Small intestine (tissue), 7 donors: Measurements from ENCODE around the gene KMT2D. TPM values are rescaled to one million over a fixed set of nuclear protein-coding genes. Genes with fewer than 3 reads are reported as not detected.
A peak's percentile ranks its signal among the peaks of the same experiment; 100 is the strongest.

ENCODE experiments used
- DNase-seq, 2 donors: peaks; one replicate each; pipeline versions ENCODE4 v3.0.0 to v3.0.0-alpha.2; 2013
- FAIRE-seq: peaks from 2 replicates; lab custom pipeline; 2012; peaks lifted over from hg19 to GRCh38; lab: Jason Lieb, UNC
- H3K27ac ChIP-seq, 3 donors: one replicate each; pipeline ENCODE4 v1.5.1; 2013; ENCODE audit warnings: low read length in 2 of 3, mild to moderate bottlenecking in 2 of 3, control low read depth in 1 of 3, inconsistent platforms in 1 of 3, low read depth in 1 of 3, moderate library complexity in 1 of 3
- H3K27me3 ChIP-seq, 3 donors: one replicate each; pipeline ENCODE4 v1.6.1; 2013; ENCODE audit warnings: low read length in 3 of 3, inconsistent platforms in 1 of 3; ENCODE audit not compliant: control insufficient read depth in 3 of 3, insufficient read depth in 3 of 3
- H3K36me3 ChIP-seq, 3 donors: one replicate each; pipeline ENCODE4 v1.6.1; 2013; ENCODE audit warnings: low read length in 3 of 3, inconsistent platforms in 1 of 3, low read depth in 1 of 3, mild to moderate bottlenecking in 1 of 3, moderate library complexity in 1 of 3; ENCODE audit not compliant: control insufficient read depth in 3 of 3, insufficient read depth in 2 of 3
- H3K4me1 ChIP-seq, 3 donors: one replicate each; pipeline ENCODE4 v1.6.1; 2013; ENCODE audit warnings: low read length in 2 of 3, inconsistent platforms in 1 of 3, low read depth in 1 of 3, mild to moderate bottlenecking in 1 of 3, moderate library complexity in 1 of 3; ENCODE audit not compliant: control insufficient read depth in 3 of 3, insufficient read depth in 2 of 3
- H3K4me3 ChIP-seq, 3 donors: one replicate each; pipeline ENCODE4 v1.5.1; 2013; ENCODE audit warnings: low read length in 3 of 3, control low read depth in 1 of 3, inconsistent platforms in 1 of 3, low read depth in 1 of 3, mild to moderate bottlenecking in 1 of 3, moderate library complexity in 1 of 3
- H3K9me3 ChIP-seq, 2 donors: one replicate each; pipeline ENCODE4 v1.6.1; 2013; ENCODE audit warnings: low read depth in 1 of 2, low read length in 1 of 2; ENCODE audit not compliant: control insufficient read depth in 2 of 2, insufficient read depth in 1 of 2
- WGBS, 3 donors: extraction: QIAGEN DNeasy Blood & Tissue Kit; methylation state at CpG; one replicate each; pipeline ENCODE4 v1.1.7; 2013; 5-methylcytosine and 5-hydroxymethylcytosine counted together
- polyA plus RNA-seq, 4 donors: library from polyadenylated mRNA; stranded (reverse) in 3 of 4; unstranded in 1 of 4; fragments of 200-250 nt in 3 of 4; fragments of 120-200 nt in 1 of 4; gene quantifications; one replicate each; pipeline versions ENCODE4 v1.2.1 to v1.2.3, GENCODE V29; 2013
- donor health status: healthy with polysubstance abuse.
- donor health status: control.
- donor health status: control.
- donor health status: Bipolar disorder and iron deficiency.
- donor health status: healthy.

Gene KMT2D
- polyA plus RNA-seq, 4 donors: 5.4 to 46.5 (median 22.8) TPM

GRCh38 chr12:49048953-49049352 is 11.6 kb downstream of the KMT2D start:
- Histone ChIP-seq H3K4me3 (no peak overlapping the region), H3K9me3 (no peaks in the 10 kb centered on the region), H3K27me3 (no peaks in the 10 kb centered on the region), H3K36me3 (peaks cover 38 to 93% (median 63%) of the 10 kb centered on the region in 3 donors), H3K4me1 (no peaks in the 10 kb centered on the region), H3K27ac (no peak overlapping the region)
- DNase-seq (no peak), FAIRE-seq (no peak)
- 93 to 94% (median 94%) methylated on average over 10 of the region's 10 CpGs for WGBS, 3 donors

- 95 to 96% (median 95%) methylated on average over 12 of the region's 12 CpGs for WGBS, 3 donors
- FAIRE-seq: no peak
- Histone ChIP-seq H3K36me3 (peaks cover 38 to 94% (median 61%) of the 10 kb centered on the region in 3 donors), H3K27me3 (no peaks in the 10 kb centered on the region), H3K4me1 (no peaks in the 10 kb centered on the region), H3K4me3 (no peak overlapping the region), H3K9me3 (no peaks in the 10 kb centered on the region), H3K27ac (no peak overlapping the region)
- no peak for DNase-seq
Observed at GRCh38 chr12:49046129-49046895, 14.3 kb downstream of the KMT2D start.

GRCh38 chr12:49044660-49045059 is 15.9 kb downstream of the KMT2D start:
- H3K27me3 ChIP-seq: no peaks in the 10 kb centered on the region
- FAIRE-seq: no peak
- H3K36me3 ChIP-seq: peaks cover 39 to 94% (median 60%) of the 10 kb centered on the region in 3 donors
- H3K9me3 ChIP-seq: no peaks in the 10 kb centered on the region
- DNase-seq: no peak
- H3K4me3 ChIP-seq: no peak overlapping the region
- no peaks in the 10 kb centered on the region for H3K4me1 ChIP-seq
- WGBS, 3 donors: 95 to 97% (median 95%) methylated on average over 12 of the region's 12 CpGs
- H3K27ac ChIP-seq: no peak overlapping the region

- no peaks in the 10 kb centered on the region for H3K9me3 ChIP-seq
- 58 to 60% (median 60%) methylated on average over 11 of the region's 11 CpGs for WGBS, 3 donors
- H3K27me3 ChIP-seq: no peaks in the 10 kb centered on the region
- H3K36me3 ChIP-seq: peaks cover 40 to 94% (median 63%) of the 10 kb centered on the region in 3 donors
- no peaks in the 10 kb centered on the region for H3K4me1 ChIP-seq
- no peak overlapping the region for H3K27ac ChIP-seq
- H3K4me3 ChIP-seq: no peak overlapping the region
- peak; percentile 58 to 66 for DNase-seq
- no peak for FAIRE-seq
Observed at GRCh38 chr12:49043856-49044258, 16.7 kb downstream of the KMT2D start.

- Histone ChIP-seq H3K27ac (no peak overlapping the region), H3K36me3 (peaks cover 41 to 98% (median 63%) of the 10 kb centered on the region in 3 donors), H3K4me3 (no peak overlapping the region), H3K9me3 (no peaks in the 10 kb centered on the region), H3K4me1 (no peaks in the 10 kb centered on the region), H3K27me3 (no peaks in the 10 kb centered on the region)
- 92 to 95% (median 94%) methylated on average over 4 of the region's 4 CpGs for WGBS, 3 donors
- DNase-seq: no peak
- FAIRE-seq: no peak
Observed at GRCh38 chr12:49043241-49043640, 17.4 kb downstream of the KMT2D start.

GRCh38 chr12:49041881-49042484 is 18.6 kb downstream of the KMT2D start:
- no peaks in the 10 kb centered on the region for H3K4me1 ChIP-seq
- WGBS, 3 donors: 87 to 92% (median 90%) methylated on average over 17 to 18 of the region's 18 CpGs
- H3K9me3 ChIP-seq: no peaks in the 10 kb centered on the region
- no peak overlapping the region for H3K27ac ChIP-seq
- H3K27me3 ChIP-seq: no peaks in the 10 kb centered on the region
- H3K36me3 ChIP-seq: peaks cover 46 to 99% (median 68%) of the 10 kb centered on the region in 3 donors
- DNase-seq (no peak), FAIRE-seq (no peak)
- H3K4me3 ChIP-seq: no peak overlapping the region

GRCh38 chr12:49041036-49041880 is 19.3 kb downstream of the KMT2D start:
- DNase-seq (no peak), FAIRE-seq (no peak)
- Histone ChIP-seq H3K36me3 (peaks cover 46 to 97% (median 72%) of the 10 kb centered on the region in 3 donors), H3K27me3 (no peaks in the 10 kb centered on the region), H3K4me3 (no peak overlapping the region), H3K9me3 (no peaks in the 10 kb centered on the region), H3K27ac (no peak overlapping the region), H3K4me1 (no peaks in the 10 kb centered on the region)
- WGBS, 3 donors: 94 to 97% (median 96%) methylated on average over 24 to 31 of the region's 31 CpGs

- H3K9me3 ChIP-seq: no peaks in the 10 kb centered on the region
- no peaks in the 10 kb centered on the region for H3K4me1 ChIP-seq
- DNase-seq: no peak
- no peak overlapping the region for H3K4me3 ChIP-seq
- WGBS, 3 donors: 93 to 95% (median 94%) methylated on average over 14 of the region's 14 CpGs
- H3K27ac ChIP-seq: no peak overlapping the region
- H3K36me3 ChIP-seq: peaks cover 46 to 92% (median 69%) of the 10 kb centered on the region in 3 donors
- no peak for FAIRE-seq
- no peaks in the 10 kb centered on the region for H3K27me3 ChIP-seq
Observed at GRCh38 chr12:49040364-49040855, 20.2 kb downstream of the KMT2D start.
